Measurements from ENCODE around the gene SLC25A44.
A peak's percentile ranks its signal among the peaks of the same experiment; 100 is the strongest.
"Not testable (repeated sequence)": the region's sequence is repeated elsewhere in the genome, so short reads cannot be mapped to it uniquely, and the experiment has no call there.

Gene SLC25A44

GRCh38 chr1:156212130-156212529 is 18.2 kb downstream of the SLC25A44 start:
- no peak for DNase-seq

- DNase-seq: peak; percentile 97
Observed at GRCh38 chr1:156212833-156213643, 19.1 kb downstream of the SLC25A44 start, which contains the start of gene PMF1. TSS of gene PMF1 (plus strand) at chr1:156213007. CDS start at chr1:156213016, 9 bp downstream.

GRCh38 chr1:156213644-156213966 is 19.7 kb downstream of the SLC25A44 start:
- no peak for DNase-seq

GRCh38 chr1:156214024-156214748 is 20.3 kb downstream of the SLC25A44 start:
- DNase-seq: no peak

- not testable (repeated sequence) for DNase-seq
Observed at GRCh38 chr1:156216361-156217086, 22.6 kb downstream of the SLC25A44 start.

- no peak for DNase-seq
Observed at GRCh38 chr1:156217871-156218270, 24.0 kb downstream of the SLC25A44 start.

- no peak for DNase-seq
Observed at GRCh38 chr1:156220226-156220625, 26.3 kb downstream of the SLC25A44 start.

GRCh38 chr1:156221986-156222692 is 28.2 kb downstream of the SLC25A44 start:
- DNase-seq: no peak

- DNase-seq: no peak
Observed at GRCh38 chr1:156225677-156226014, 31.7 kb downstream of the SLC25A44 start.

- DNase-seq: no peak
Observed at GRCh38 chr1:156226116-156226538, 32.2 kb downstream of the SLC25A44 start.

- DNase-seq: no peak
Observed at GRCh38 chr1:156226782-156227181, 32.9 kb downstream of the SLC25A44 start.

- DNase-seq: no peak
Observed at GRCh38 chr1:156228501-156228900, 34.6 kb downstream of the SLC25A44 start.

- no peak for DNase-seq
Observed at GRCh38 chr1:156229809-156230472, 36.0 kb downstream of the SLC25A44 start.

GRCh38 chr1:156230473-156230837 is 36.6 kb downstream of the SLC25A44 start:
- no peak for DNase-seq

GRCh38 chr1:156232201-156232894 is 38.4 kb downstream of the SLC25A44 start:
- DNase-seq: no peak

GRCh38 chr1:156233426-156234127 is 39.7 kb downstream of the SLC25A44 start:
- DNase-seq: no peak

GRCh38 chr1:156236164-156236563 is 42.3 kb downstream of the SLC25A44 start:
- no peak for DNase-seq

GRCh38 chr1:156238248-156238647 is 44.3 kb downstream of the SLC25A44 start:
- DNase-seq: no peak

GRCh38 chr1:156241311-156241811 is 47.5 kb downstream of the SLC25A44 start:
- DNase-seq: no peak

GRCh38 chr1:156241926-156242325 is 48.0 kb downstream of the SLC25A44 start, which contains the start of gene BGLAP:
TSS of gene BGLAP (plus strand) at chr1:156242184. CDS start at chr1:156242232, 48 bp downstream.
- DNase-seq: no peak

- DNase-seq: no peak
Observed at GRCh38 chr1:156242738-156243137, 48.8 kb downstream of the SLC25A44 start.

Data from NCI-H1092 (cell line).